ENCODE data around the gene MAVS. TPM values are rescaled to one million over a fixed set of nuclear protein-coding genes. Genes with fewer than 3 reads are reported as not detected.

The MAVS gene
- total RNA-seq, 1 experiment from 2014 or later: 24.2 TPM

- no peak for TF ChIP-seq CTCF (conservative IDR thresholded peaks at IDR 0.05)
- Histone ChIP-seq H3K27ac (ENCODE audit: insufficient read length, low read depth, low read length) (no peak overlapping the region), H3K79me1 (ENCODE audit: insufficient read depth, low read depth, low read length, poor library complexity, severe bottlenecking) (peaks cover 4% of the 10 kb centered on the region), H4K8ac (replicated peaks; ENCODE audit: insufficient read length, low read depth, low read length) (no peak overlapping the region), H3K4me2 (ENCODE audit: insufficient read depth, insufficient read length, low read length) (no peak overlapping the region), H4K5ac (ENCODE audit: insufficient read length, low read depth, low read length) (no peak overlapping the region), H2BK12ac (ENCODE audit: insufficient read length, low read depth, low read length) (no peak overlapping the region), H4K91ac (ENCODE audit: insufficient read length, low read depth, low read length) (no peak overlapping the region), H4K20me1 (ENCODE audit: control insufficient read depth, insufficient read depth, insufficient read length) (peaks cover 5% of the 10 kb centered on the region), H3T11ph (ENCODE audit: low read length) (no peak overlapping the region), H3K79me2 (ENCODE audit: insufficient read depth, low read length) (no peaks in the 10 kb centered on the region), H3K18ac (ENCODE audit: insufficient read length, low read depth, low read length) (no peak overlapping the region), H3K9me3 (ENCODE audit: control insufficient read depth, low read depth, low read length) (no peaks in the 10 kb centered on the region), H3K4me1 (ENCODE audit: insufficient read depth, low read length) (peaks cover 6% of the 10 kb centered on the region; the same call in 1 of the 2 replicates), H3K4ac (ENCODE audit: low read depth, low read length) (no peak overlapping the region), H3K23me2 (ENCODE audit: insufficient read length, low read depth, low read length, poor library complexity, severe bottlenecking) (no peaks in the 10 kb centered on the region), H3K27me3 (ENCODE audit: insufficient read depth, low read length) (no peaks in the 10 kb centered on the region), H3K56ac (ENCODE audit: insufficient read length, low read depth, low read length) (no peak overlapping the region), H2AFZ (ENCODE audit: low read length) (no peak overlapping the region), H2AK5ac (ENCODE audit: insufficient read length, low read length) (no peak overlapping the region), H3K23ac (ENCODE audit: insufficient read length, low read depth, low read length) (no peak overlapping the region), H2BK20ac (ENCODE audit: low read depth, low read length, poor library complexity, severe bottlenecking) (no peak overlapping the region), H2BK5ac (ENCODE audit: insufficient read length, low read length) (no peak overlapping the region), H2BK15ac (ENCODE audit: low read depth, low read length) (no peak overlapping the region), H2BK120ac (ENCODE audit: low read depth, low read length, poor library complexity, severe bottlenecking) (no peak overlapping the region), H3K14ac (ENCODE audit: insufficient read depth, low read length) (no peak overlapping the region), H3K9ac (ENCODE audit: extremely low read depth, insufficient read length, low read length) (no peak overlapping the region)
- peaks cover 28 to 33% of the 10 kb centered on the region in 2 experiments for H3K4me1 Mint-ChIP-seq
- peak overlapping the region; percentile 6 to 92 (median 79); a peak in 6 of 7 replicates for H3K27ac Mint-ChIP-seq
- peaks cover 34 to 74% (median 64%) of the 10 kb centered on the region in 3 experiments for H3K36me3 Mint-ChIP-seq (ENCODE audit: insufficient read depth in 1 of 3, low read depth in 3 of 3)
- H3K9me3 Mint-ChIP-seq: no peaks in the 10 kb centered on the region; a peak in 1 of 5 replicates
- DNase-seq: no peak
- H3K4me3 Mint-ChIP-seq: no peak overlapping the region
- H3K27me3 Mint-ChIP-seq (ENCODE audit: low read depth): peaks cover 4% of the 10 kb centered on the region; the same call in 1 of the 2 replicates
- WGBS (ENCODE audit: extremely low coverage, insufficient read length, low lambda C conversion rate): no CpG with 5 or more reads among the region's 13 CpGs
Observed at GRCh38 chr20:3922223-3922982, 75.8 kb downstream of the MAVS start.
